GM21825 (cell line): ENCODE results near the gene PAIP2.
"Not testable (repeated sequence)": the region's sequence is repeated elsewhere in the genome, so short reads cannot be mapped to it uniquely, and the experiment has no call there.

Source experiments
- ATAC-seq: cut with Tn5 transposase; IDR thresholded peaks from one replicate; pipeline ENCODE4 v1.9.1; 2021; ENCODE audit warnings: mild to moderate bottlenecking, moderate library complexity; ENCODE audit not compliant: unreplicated experiment

PAIP2 gene

DNA sequence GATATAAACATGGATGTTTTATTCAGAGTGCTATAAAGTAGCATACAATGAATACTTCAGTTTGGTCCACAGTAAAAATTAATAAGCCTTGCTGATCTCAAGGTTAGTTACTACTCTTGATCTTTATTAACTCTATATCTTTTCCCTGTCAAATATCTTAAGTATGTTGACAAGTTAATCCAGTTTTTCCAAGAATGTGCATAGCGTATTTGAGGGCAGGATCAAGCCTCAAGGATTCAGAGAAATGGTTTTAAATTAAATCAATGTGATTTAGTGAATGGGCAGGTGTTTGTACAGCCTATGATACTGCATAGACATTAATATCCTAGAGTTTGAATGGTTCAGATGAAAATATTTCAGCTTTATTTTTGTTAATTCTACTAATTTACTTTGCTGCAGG, 27.4 kb upstream of the PAIP2 start:
- no peak for ATAC-seq

DNA sequence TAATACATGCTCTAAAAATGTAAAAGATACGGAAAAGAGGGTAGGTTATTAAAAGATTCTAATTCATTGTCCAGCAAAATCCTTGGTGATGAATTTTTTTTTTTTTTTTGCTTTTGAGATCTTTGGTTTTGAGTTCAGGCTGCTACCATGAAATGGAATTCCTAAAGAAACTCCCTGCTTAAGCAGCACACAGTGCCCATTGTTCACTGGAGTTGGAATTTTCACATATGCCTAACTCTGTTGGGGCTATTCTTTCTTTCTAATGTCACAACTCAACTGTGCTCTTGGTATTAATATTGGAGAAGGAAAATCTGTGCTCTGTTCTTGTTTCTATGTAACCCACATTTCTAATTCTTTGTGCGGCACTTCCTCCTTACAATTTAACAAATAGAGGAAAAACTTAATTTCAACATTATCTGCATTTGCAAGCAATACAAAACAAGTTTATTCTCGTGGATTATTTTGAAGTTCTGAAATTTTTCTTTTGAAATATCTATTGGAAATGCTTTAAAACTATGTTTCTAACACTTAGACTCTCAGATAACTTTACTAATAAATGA, 26.5 kb upstream of the PAIP2 start:
- ATAC-seq, result no peak

DNA sequence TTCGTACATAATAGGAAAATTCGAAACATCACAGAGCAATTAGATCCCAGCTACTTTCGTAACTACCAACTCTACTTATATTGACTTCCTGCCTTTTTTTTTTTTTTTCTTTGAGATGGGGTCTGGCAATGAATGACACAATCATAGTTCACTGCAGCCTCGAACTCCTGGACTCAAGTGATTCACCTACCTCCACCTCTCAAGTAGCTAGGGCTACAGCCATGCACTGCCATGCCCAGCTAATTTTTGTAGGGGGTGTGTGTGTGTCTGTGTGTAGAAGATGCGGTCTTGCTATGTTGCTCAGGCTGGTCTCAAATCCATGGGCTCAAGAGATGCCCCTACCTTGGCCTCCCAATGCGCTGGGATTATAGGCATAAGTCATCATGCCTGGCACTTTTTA, 5.8 kb upstream of the PAIP2 start:
- no peak for ATAC-seq

DNA sequence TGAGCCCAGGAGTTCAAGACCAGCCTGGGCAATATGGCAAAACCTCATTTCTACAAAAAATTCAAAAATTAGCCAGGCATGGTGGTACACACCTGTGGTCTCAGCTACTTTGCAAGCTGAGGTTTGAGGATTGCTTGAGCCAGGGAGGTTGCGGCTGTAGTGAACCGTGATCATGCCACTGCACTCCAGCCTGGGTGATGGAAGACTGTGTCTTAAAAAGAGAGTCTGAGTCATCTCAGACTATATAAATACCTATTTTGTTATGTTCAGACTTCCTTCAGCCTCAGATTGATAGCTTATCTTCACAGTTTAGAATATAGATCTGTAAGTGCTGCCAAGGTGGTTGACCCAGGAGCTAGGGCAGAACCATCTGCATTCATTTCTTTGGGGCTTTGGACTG, 1.6 kb upstream of the PAIP2 start:
- ATAC-seq, result no peak

DNA sequence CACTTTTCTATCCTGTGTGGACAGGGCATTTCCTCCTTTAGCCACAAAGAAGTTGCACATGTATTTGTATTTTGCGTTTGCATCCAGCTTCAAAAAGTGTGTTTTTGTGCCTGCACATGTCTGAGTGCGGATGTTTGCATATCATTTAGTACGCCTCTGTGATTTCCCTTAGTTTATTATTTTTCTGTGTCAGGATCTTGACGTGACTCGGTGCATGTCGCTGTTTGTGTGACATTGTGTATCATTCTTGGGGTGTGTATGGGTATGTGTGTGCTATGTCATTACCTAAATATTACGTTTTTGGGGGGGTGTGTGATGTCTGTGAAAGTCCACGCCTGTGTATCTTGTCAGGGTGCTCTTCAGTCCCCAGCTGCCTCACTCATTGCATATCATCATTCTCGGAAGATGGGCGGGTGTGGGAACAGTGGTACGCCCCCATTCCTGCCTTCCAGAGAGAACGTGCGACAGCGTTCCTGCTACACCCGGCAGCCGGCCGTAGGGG, 416 bp upstream of the PAIP2 start:
- ATAC-seq, result no peak

DNA sequence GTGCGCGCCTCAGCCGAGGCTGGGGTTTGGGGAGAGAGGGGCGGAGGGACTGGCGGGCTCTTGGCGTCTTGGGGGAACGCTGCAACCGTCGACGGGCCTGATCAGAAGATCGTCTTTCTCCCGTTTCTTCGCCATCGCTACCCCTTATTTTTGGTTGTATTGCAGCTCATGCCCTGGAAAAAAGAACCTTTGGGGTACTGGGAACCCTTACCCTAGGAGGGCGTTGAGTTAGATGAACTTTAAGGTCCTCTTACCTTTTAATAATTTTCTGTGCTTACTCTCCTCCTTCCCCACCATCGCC, 719 bp downstream of the PAIP2 start:
- ATAC-seq, result peak; percentile 49

DNA sequence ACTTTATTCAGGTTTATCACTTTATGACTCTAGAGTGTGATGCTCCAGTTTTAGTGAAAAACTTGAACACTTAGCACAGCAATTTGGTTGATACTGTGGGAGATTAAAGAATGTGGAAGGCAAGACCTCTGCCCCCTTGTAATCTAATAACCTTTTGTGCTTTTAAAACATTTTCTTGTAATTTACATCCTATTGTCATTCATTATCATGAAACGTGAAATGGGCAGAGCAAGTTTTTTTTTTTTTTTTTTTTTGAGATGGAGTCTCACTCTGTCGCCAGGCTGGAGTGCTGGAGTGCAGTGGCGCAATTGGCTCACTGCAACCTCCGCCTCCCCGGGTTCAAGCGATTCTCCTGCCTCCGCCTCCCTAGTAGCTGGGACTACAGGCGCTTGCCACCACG, 1.8 kb downstream of the PAIP2 start:
- ATAC-seq, result no peak

DNA sequence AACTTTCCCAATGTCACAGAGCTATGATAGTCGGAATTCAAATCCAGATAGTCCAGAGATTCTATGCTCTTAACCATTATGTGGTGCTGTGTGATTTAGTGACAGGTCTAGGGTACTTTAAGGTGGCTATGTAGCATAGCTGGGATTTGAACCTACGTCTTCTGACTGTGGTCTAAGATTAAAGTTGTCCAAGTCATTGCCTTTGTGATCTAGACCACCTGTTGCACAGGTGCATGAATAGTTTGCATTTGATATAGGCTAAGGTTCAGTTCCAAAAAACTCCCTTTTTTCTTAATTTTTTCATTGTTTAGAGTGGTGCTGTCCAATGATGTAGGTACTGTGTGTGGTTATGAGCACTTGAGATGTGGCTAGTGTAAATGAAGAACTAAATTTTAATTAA, 2.5 kb downstream of the PAIP2 start:
- ATAC-seq, result no peak

DNA sequence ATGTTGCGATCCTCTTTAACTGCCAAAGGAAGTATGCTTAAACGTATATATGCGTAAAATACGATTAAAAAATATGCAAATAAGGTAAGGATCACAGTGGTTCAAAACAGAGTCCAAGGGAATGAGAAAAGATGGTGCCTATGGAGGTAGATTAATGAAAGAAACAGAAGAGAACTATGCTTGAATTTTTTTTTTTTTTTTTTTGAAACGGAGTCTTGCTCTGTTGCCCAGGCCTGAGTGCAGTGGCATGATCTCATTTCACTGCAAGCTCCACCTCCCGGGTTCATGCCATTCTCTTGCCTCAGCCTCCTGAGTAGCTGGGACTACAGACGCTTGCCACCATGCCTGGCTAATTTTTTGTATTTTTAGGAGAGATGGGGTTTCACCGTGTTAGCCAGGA, 3.8 kb downstream of the PAIP2 start:
- not testable (repeated sequence) for ATAC-seq

DNA sequence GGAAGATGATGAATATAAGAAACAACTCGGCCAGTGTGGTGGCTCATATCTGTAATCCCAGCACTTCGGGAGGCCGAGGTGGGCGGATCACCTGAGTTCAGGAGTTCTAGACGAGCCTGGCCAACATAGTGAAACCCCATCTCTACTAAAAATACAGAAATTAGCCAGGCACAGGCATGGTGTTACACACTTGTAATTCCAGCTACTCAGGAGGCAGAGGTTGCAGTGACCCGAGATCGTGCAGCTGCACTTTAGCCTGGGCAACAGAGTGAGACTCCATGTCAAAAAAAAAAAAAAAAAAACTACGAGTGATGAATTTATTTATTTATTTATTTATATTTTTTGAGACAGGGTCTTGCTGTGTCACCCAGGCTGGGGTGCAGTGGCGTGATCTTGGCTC, 6.2 kb downstream of the PAIP2 start:
- not testable (repeated sequence) for ATAC-seq

DNA sequence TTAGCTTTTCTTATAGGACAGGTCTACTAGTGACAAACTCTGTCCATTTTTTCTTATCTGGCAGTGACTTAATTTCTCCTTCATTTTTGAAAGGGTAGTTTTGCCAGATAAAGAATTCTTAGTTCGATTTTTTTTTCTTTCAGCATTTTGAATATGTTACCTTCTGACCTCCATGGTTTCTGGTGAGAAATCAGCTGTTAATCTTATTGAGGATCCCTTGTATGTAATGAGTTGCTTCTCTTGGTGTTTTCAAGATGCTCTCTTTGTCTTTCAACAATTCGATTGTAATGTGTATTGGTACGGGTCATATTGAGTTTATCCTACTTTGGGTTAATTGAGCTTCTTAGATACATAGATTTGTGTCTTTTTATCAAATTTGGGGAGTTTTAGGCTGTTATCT, 12.5 kb downstream of the PAIP2 start:
- ATAC-seq, result no peak

DNA sequence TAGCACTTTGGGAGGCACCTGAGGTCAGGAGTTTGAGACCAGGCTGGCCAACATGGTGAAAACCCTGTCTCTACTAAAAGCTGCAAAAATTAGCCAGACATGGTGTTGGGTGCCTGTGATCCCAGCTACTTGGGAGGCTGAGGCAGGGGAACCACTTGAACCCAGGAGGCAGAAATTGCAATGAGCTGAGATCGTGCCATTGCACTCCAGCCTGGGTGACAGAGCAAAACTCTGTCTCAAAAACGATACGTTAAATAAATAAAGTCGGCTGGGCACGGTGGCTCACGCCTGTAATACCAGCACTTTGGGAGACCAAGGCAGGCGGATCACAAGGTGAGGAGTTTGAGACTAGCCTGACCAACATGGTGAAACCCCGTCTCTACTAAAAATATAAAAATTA, 14.2 kb downstream of the PAIP2 start:
- not testable (repeated sequence) for ATAC-seq

DNA sequence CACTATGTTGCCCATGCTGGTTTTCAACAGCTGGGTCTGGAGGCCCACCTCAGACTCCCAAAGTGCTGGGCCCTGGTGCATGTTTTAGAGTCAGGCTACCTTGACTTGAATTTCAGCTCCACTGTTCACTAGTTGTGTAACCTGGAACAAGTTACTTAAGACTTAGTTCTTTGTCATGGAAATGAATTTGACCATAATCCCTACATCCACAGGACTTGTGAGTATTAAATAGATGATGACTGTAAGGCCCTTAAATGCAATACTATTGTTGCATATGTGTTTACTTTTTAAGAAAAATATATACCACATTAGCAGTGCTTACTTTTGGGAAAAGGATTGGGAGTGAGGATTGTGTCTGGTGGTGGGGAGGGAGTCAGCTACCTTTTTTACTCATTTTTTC, 16.4 kb downstream of the PAIP2 start:
- no peak for ATAC-seq

DNA sequence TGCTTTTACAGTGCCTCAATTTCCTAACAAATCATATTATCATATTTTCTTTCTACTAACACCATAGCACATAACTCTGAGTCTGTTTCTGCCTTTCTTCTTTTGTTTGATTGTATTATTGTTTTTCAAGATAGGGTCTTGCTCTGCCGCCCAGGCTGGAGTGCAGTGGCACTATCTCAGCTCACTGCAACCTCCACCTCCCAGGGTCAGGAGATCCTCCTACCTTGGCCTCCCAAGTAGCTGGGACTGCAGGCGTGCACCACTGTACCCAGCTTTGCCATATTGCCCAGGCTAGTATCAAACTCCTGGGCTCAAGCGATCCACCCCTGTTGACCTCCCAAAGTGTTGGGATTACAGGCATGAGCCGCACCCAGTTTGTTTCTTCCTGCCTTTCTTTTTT, 18.7 kb downstream of the PAIP2 start:
- ATAC-seq, result no peak

DNA sequence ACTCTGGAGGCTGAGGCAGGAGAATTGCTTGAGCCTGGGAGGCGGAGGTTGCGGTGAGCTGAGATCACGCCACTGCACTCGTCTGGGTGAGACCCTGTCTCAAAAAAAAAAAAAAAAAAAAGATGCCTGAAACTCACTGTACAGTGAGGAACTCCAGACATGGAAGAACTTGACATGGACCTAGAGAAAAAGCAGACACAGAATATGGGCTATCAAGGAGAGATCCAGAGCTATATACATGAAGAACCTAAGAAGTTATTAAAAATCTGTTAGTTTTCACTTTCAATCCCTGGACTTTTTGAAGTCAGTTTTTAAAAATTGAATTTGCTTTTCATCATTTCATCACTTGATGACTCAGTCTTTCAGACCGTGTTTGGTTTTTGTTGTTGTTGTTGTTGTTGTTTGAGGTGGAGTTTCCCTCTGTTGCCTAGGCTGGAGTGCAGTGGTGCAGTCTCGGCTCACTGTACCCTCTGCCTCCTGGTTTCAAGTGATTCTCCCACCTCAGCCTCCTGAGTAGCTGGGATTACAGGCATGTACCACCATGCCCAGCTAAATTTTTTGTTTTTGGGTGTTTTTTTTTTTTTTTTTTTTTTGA, 20.3 kb downstream of the PAIP2 start:
- ATAC-seq, result no peak

DNA sequence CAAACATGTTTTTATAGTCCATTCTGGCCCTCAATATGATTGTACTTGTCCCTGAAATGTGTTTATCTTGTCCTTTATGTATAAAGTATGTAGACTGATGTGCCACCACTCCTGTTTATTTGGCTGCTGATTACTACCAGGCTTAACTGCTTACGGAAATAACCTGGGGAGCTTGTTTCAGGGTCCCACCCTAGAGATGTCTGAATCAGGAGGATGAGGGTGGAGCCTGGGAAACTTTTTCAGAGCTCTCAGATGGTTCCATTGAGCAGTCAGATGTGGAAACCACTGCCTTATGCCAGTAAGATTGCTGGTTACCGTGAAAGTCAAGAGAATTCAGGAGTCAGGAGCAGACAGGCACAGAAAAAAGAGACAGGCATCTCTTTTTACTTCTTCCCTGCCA, 22.3 kb downstream of the PAIP2 start:
- no peak for ATAC-seq

DNA sequence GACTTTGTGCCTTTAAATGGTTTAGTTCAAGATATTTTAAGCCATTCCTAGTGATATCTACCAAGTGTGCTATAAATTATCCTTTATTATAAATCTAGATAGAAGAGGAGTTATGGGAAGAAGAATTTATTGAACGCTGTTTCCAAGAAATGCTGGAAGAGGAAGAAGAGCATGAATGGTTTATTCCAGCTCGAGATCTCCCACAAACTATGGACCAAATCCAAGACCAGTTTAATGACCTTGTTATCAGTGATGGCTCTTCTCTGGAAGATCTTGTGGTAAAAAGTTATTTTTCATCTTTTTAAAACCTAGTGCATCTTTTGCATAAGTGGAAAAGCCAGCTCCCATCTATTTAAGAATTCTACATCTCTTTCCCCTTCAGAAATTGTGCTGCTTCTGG, 22.8 kb downstream of the PAIP2 start:
- ATAC-seq, result no peak

DNA sequence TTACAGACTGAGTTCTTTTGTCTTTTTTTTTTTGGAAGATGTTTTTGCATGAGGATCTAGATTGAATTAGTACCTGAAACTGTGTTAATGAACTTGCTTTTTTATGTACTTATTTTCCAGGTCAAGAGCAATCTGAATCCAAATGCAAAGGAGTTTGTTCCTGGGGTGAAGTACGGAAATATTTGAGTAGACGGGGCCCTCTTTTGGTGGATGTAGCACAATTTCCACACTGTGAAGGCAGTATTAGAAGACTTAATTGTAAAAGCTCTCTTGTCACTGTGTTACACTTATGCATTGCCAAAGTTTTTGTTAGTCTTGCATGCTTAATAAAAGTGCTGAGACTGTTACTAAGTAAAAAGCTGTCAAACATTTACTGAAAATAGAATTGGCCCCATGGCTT, 27.0 kb downstream of the PAIP2 start:
- ATAC-seq, result no peak

DNA sequence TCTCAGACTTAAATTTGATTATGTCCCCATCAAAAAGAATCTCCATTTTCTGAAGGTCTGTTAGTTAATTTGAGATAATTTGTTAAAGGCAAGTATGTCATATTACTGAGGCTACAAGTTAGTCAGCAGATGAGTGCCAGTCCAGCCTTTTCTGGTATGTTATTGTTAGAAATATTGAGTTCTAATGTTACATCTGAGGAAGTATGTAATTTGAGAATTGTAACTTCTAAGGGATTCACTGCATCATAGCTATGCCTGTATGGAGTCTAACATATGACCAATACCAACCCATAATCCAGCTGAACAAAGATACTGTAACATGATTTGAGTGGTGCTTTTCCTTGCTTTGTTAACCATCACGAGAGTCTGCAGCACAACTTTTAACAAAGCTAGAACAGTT, 27.5 kb downstream of the PAIP2 start:
- ATAC-seq, result no peak

DNA sequence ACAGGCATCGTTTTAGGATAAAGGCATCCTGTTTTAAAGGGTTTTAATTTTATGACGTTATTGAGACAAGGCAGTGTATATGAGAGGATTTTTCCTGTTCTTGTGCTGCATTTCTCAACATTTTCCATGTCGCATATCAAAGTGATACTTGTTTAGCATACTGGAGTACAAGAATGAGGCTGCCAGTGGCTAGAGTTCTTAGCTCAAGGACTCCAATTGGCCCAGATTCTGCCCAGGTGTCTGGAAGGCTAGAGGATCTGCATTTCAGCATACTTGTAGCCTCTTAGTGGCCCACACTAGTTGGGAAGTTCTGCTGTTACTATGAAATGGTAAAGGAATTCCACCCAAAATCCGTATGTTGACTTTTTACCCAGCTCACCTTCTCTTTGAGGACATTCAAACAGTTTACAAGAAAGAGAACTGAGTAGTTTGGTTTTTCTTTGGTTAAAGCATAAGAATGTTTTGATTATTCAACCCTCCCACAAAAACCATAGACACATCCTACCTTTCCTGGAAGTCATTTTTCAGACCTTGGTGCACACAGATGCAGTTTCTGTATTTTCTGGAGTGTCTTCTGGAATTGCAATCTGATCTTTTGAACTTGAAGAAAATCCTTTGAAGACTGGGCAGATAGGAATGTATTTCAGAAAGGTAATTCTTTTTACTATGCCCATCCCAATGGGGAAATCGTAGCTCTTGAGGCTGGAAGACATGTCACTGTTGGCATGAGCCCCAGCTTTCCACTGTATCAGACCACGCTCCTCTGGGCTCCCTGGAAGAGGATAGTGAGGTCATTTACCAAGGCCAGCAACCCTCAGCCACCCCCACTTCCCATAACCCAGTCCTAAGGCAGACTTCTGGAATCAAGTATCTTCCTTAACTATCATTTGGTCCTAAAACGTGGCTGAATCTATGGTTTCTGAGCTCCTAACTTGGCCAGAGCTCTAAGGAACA, 30.1 kb downstream of the PAIP2 start:
- ATAC-seq, result no peak

DNA sequence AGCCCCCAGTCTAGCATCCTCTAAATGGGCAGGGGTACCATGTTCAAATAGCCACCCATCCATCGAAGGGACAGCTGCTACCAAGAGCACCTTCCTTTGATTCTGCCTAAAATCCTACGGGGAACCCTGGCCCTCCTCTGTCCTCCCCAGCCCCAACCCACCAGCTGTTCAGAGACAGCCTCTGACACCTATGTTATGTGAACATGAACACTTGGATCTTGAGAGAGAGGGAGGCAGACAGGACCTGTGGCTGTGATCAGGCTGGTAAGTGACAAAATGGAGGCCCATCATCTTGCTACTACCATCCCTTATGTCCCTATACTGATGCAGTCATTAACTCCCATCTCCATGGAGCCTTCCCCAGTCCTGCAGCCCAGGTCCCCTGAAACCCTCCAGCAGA, 33.3 kb downstream of the PAIP2 start:
- no peak for ATAC-seq

DNA sequence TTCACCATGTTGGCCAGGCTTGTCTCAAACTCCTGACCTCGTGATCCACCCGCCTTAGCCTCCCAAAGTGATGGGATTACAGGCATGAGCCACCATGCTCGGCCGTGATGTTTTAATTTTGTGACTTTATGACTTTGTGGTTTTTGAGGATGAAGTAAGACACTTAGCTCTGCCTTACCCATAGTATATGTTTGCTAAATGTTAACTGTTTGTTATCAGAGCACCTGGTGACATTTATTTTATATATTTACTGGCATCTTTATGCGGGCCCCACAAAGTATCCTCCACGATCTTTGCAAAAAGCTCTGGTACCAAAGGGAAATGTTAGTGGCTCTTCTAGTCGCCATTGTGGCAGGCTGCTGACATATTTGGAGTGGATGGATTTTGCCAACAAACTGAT, 34.7 kb downstream of the PAIP2 start:
- no peak for ATAC-seq
